Activated CD4-positive, alpha-beta T cell treated with anti-CD3 and anti-CD28 coated beads, Interleukin-2, Interleukin-4, amounts not matched to agents 100 ng/mL and 50 ng/mL, durations not matched to agents 16 hours and 8 hours (primary cell): ENCODE results near the gene KBTBD12.

Experiments used
- DNase-seq: peaks from one replicate; pipeline ENCODE4 v3.0.0-alpha.2; 2020; ENCODE audit warnings: low spot score

Gene KBTBD12

DNA sequence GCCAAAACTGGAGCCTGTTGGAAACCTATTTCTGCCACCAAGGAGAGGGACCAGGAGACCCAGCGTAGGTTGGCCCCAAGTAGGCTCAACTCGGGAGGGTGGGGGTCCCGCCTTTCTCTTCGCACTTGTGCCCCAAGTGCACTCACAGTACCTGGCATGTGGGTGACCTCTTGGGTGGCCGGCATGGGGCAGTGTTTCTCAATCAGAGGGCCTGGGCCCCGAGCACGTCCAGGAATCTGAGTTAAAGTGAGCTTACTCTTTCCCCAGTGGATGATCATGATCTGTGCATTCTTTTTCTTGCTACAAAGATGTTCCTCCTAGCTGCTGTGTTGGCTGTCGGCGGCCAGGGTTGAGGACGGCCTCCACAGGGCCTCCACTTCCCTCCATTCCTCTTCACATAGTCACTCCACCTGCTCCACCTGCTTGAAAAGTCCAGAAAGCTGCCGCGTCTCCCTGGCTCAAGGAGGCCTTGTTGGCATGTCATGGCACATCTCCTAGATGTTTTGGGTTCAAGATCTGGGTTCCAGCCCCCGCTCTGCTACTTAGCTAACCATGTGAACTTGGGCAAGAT lies 70.7 kb downstream of the KBTBD12 start:
- no peak for DNase-seq

DNA sequence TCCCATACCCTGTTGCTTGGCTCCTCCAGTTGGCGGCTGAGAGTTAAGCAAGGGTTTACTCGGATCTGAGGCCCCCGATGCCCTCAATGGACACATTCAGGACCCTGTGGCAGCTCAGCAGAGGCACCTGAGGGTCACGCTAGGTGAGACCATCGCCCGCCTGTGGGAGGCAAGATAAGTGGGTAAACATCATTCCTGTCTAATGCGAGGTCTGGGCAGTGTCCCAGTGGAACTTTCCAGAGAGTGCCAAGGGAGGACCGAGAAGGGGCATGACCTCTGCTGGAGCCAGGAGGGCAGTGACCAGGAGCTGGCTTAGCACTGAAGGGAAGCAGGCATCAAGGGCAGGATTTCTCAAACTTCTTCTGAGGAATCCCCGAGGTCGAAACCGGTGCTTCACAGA lies 71.8 kb downstream of the KBTBD12 start:
- DNase-seq, result no peak

DNA sequence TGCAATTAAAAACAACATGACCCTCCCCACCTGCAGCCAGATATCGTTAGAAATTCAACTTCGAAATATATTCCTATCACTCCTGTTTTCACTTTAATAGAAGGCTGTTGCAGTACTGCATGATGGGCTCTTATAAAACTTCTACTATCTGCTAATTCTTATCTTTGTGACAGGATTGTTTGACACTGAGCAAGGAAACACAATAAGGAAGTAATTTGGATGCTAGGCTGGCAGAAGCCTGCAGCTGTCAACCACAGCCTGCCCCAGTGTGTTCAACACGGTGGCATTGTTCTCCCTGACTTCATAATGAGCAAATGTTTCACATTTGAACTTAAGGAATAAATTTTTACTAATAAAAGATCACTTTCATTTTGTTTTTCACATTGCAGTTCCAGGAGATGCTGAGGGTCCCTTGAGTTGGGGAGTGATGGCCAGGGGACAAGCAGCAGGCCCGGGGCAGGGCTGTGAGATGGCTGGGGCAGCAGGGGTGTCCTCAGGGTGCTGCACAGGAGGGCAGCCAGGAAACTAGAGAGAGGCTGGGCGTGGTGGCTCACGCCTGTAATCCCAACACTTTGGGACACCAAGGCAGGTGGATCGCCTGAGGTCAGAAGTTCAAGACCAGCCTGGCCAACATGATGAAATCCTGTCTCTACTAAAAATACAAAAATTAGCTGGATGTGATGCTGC lies 72.4 kb downstream of the KBTBD12 start:
- DNase-seq, result no peak

DNA sequence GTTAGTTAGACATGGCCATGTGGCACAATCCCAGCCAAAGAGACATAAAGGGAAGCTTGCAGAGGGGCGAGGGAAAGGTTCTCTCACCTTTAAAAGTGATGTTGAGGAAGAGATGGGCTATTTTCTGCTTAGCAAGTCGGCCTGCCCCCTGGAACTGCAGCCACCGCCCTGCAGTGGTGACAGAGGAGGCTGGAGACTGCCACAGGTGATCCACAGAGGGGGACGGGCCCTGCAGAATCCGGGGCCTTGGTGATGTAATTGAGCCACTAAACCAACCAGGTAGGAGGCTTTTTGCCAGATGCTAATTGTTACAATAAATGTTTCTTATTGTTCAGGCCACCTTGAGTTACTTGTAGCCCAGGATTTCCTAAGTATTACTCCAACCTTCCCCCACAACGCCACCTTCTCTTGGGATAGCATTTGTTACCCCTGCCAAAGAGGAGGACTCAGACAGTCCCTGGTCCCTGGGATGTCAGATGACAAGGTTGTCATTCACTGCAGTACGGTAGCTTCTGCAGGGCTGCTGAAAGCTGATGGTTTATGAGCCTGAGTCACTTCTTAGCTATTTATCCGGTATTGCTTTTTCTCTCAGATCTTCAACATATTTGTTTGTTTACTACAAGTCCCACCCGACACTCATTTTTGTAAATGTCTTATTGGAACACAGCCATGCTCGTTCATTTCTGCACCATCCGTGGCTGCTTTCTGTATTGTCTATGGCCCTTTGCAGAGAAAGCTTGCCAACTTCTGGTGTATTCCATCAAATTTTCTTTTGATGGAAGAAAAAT lies 73.9 kb downstream of the KBTBD12 start:
- DNase-seq, result no peak

DNA sequence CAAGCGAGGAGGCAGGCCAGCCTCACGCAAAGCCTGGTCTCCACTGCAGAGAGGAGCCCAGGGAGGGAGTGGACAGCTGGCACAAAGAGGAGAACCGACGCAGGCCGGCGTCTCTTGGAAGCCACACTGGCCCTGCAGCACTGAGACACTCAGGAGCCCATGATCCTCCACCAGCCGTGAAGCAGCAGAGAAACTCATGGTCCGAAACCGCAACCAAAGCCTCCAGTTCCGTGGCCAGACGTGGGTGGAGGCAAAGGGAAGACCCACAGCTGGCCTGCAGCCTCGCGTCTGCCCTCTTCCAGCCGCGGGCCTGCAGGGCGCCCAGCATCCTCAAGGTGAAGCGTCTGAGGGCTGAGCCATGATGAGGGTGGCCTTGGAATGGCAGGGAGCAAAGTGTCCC lies 75.0 kb downstream of the KBTBD12 start:
- DNase-seq, result no peak

DNA sequence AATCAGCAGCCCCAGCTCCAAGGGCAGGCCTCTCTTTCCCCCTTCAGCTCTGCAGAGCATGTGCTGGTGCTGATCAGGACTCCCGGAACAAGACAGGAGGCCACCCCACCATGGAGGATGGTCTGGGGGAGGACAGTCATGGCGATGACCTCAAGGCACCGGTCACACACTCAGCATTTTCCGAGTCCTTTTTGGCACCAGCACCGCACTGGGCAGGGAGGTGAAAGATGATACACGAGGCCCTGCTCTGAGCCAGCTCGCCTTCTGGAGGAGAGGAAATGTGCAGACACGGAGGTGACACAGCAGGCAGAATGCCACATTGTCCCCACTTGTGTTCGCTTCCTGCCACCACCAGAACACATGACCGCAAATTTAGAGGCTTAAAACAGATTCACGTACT lies 75.4 kb downstream of the KBTBD12 start:
- DNase-seq, result no peak

DNA sequence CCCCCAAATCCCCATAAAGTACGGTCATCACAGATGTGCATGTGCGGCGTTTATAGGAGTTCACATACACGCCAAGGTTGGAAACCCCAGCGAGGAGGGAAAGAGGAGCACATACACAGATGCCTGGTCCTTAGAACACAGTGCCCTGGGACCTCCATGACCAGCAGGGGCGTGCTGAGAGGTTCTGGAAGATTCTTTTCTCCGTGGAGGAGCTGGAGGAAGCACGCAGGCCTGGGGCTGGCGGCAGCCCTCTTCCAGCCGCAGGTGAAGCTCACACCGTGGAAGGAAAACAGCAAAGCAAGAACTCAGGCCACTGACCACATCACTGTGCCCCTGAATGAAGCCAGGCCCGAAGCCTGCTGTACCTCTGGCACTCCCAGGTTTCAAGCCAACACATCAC lies 76.2 kb downstream of the KBTBD12 start:
- DNase-seq, result no peak

DNA sequence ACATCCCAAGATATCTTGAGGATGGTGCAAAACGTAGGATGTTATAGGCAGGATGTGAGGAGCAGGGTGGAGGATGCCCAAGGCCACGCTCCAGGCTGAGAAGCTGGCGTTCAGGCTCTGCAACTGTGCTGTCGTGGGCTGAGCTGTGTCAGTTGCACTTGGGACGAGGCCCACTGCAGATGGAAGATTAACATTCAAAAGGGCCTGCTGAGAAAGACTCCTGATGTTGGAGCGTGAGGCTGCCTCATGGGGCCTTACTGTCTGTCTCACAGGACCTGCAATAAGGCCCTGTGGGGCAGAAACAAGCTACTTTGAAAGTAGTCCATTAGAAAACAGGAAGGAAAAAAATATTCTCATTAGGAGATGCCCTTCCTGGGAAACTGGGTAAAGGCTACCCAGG lies 76.6 kb downstream of the KBTBD12 start:
- DNase-seq, result no peak

DNA sequence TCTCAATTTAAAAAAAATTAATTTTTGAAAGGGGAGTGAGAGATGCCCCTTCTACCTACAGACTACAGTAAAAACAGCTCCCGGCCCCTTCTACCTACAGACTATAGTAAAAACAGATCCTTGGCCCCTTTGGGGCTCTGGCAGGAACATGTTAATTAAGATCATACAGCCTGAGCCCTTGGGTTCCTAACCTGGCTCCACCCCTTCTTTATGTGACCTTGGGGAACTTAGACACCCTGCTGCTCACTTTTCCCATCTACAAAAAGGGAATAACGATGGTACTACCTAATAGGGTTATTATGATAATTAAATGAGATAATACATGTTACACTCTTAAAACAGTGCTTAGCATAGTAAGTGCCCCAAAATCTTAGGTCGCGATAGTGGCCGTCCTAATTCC lies 77.1 kb downstream of the KBTBD12 start:
- no peak for DNase-seq

DNA sequence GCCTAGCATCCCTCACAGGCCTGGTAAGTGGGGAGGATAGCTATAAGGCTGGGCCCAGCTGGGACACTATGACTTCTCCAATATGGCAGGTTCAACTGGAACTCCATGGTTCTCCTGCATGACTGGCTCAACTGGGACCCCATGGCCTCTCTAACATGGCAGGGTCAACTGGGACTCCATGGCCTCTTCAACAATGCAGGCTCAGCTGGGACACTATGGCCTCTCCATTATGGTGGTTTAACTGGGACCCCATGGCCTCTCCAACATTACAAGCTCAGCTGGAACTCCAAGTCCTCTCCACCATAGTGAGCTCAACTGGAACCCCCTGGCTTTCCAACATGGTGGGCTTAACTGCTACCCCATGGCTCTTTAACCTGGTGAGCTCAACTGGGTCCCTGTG lies 79.0 kb downstream of the KBTBD12 start:
- DNase-seq, result no peak

DNA sequence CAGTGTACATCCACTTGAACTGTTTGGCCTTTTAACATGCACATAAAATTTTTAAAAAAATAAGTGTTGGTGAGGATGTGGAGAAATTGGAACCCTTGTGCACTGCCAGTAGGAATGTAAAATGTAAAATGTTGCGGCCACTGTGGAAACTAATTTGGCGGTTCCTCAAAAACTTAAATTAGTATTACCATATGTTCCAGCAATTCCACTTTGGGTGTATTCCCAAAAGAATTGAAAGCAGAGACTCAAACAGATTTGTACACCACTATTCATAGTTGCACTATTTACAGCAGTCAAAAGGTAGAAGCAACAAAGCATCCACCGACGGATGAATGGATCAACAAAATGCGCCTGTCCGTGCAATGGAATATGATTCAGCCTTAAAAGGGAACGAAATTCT lies 82.0 kb downstream of the KBTBD12 start:
- DNase-seq, result no peak

DNA sequence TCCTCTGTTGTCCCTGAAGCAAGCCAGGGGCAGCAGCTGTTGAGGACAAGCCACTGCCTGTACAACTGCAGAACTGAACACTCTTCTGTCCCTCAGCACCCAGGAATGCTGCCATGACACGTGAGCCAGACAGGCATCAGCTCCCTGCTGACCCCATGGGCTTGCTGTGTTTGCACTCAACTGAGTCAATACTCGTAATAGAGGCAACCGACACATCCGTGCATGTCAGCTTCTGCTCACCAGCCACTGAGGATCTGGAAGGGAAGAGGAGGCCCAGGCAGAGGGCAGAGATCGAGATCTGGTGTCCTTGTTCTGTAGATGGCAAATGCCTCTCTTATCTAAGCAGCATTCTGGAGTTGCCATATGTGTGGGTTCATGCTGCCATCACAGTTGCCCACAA lies 82.9 kb downstream of the KBTBD12 start:
- DNase-seq, result no peak

DNA sequence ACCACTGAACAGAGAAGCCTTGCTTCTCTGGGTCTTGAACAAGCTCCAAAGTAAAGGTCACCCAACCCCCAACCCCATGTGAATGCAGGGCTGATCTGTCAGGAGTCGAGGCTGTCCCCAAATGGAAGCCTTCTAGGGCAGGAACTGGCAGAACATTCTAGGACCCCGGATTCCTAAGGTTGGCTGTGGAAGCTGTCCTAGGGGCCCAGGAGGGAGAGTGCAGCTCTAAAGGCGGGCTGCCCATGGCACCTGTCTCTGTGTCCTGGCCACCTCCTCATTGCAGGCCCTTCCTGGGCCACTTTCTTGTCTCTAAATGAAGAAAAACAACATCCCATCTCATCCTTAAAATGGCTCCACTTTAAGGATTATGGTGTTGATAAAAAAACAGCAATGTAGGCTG lies 83.6 kb downstream of the KBTBD12 start:
- DNase-seq, result no peak

DNA sequence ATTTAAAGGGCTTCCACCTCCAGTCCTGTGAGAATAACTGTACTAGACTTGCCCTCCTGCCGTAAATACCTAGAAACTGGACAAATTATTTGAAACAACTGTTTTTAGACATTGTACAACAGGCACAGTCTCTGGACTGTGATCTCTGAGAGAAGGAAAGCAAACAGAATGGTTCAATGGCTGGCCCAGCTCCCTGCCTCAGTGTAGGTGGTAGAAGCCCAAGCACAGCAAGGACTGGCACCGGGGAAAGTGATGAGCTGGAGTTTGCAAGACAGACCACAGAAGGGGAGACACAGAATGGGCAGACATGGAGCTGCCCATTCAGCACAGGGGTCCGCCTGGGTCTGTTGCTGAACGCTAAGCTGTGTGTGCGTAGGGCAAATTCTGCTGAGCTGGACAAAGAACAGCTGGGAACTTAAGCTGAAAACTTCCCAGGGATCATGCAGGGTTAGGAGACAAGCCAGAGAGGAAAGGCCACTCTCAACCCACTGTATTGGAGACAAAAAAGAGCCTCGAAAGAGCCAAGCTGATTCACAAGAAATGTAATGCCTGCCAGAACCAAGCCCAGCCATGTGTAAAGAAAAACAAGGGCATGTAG lies 84.6 kb downstream of the KBTBD12 start:
- no peak for DNase-seq

DNA sequence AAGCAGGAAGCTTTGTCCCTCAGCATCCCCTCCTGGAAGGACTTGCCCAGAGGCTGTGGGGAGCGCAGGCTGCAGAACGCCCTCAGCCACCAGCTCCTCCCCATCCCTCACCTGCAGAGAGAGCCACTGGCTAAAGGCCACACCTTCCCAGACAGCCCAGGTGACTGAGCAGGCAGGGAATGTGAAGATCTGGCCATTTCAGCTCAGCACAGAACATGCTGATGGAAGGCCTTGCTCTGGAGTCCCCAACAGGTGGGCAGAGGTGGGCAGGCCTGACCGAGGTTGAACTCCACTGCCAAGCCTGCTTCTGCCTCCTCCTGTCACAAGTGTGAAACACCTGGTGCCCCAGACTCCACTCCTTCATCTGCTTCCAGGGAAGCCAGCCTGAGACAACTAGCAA lies 86.5 kb downstream of the KBTBD12 start:
- no peak for DNase-seq

DNA sequence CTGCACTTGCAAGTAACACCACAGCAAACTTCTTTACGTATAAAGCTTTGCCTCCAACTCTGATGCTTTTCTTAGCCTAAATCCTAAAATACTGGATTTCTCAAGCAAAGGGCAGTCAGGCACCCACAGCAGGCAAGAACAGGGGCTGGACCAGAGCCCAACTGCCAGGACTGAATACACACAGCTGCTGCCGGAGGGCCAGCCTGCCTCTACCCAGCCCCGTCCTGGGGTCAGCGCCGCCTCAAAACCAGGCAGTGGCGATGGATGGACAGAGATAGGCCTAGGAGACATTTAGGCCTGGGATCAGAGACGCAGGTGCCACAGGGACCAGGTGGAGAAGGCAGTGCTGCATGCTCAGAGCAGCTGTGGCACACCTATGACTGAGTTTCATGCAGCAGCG lies 89.6 kb downstream of the KBTBD12 start:
- no peak for DNase-seq

DNA sequence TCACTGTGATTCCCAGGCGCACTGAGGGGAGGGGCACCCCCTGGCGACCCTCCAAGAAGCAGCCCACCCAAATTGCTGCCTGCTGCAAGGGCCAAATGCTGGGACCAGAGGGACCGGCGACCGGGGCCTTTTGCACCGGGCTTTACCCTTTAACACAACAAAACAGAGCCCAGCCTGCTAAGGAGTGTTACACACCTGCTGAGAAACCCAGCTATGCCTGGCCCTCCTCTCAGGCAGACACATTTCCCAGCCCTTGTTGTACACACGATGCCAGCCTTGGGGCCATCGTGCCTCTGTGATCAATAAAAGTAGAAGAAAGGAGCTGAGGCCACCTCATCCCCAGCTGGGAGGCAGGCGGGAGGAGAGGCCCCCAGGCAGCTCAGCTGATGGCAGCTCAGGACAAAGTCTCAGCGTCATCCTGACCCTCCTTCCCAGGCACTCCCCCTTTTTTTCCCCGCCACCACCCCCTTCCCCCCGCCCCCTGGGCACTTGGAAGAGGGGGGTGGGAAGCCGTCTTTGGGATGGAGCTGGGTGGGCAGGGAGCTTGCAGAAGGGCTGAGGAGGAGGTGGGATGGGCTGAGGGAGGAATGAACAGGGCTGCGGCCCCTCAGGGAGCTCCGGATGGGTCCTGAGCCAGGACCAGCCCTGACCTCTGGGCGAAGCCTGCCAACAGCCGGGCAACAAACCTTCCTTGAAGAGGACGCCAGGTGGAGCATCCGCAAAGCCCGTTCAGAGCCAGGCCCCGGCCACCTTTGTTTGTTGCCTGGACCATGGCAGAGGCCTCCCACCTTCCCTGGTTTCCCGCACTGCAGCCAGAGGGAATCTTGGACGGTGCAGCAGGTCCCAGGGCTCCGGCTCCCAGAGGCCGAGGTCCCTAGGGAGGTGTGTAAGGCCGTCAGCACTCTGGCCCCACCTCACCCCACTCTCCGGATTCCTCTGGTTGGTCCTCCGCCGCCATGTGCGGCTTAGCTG lies 91.3 kb downstream of the KBTBD12 start:
- DNase-seq, result no peak

DNA sequence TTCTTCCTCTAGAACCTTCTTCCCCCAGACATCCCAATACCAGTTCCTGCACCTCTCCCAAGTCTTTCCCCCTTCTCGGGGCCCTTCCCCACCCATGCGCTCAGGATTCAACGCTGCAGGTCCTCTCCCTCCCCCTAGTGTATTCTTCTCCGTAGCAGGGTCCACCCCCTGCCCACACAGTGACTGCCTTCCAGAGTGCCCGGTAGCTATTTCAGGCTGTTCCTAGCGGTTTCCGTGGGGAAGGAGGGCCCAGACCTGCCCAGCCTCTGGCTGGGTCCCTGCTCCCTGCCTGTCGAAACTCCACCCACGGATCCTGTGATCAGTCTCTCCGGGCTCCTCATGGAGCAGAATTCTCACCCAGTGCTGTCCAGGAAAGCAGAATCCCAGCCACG lies 92.0 kb downstream of the KBTBD12 start:
- no peak for DNase-seq

DNA sequence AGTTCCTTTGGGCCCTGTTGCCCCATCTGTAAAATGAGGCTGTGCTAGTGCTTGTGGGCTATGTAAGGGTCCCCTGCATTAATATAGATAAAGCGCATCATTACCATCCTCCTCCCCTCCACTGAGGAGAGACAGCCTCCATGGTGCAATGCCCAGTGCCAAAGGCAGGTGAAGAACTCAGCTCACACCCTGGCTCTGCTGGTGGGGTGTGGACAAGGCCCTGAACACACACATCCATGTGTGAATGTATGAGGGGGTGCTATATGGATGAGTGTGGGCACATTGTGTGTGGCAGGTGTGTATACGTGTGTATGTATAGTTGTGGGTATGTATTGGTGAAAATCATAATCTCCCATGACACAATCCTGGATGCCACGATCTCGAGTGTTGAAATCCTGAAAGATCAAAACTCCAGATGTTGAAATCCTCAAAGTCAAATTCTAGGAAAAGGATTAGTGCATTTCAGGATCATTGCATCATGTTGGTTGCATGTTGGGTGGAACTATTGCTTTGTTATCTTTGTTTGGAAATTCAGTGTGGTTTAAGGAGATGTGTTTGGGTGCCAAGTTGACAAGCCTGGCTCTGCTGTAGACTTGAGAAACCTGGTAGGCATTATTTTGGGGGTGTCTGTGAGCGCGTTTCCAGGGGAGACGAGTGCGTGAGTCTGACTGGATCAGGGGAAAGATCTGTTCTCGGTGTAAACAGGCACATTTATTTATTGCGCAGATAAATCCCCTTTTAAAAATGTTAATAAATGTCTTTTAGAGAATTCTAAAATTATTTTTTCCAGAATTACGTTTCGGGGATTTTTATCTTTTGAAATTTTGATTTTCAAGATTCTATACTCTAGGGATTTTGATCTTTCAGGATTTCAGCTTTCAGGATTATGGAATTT lies 95.2 kb downstream of the KBTBD12 start:
- DNase-seq, result no peak

DNA sequence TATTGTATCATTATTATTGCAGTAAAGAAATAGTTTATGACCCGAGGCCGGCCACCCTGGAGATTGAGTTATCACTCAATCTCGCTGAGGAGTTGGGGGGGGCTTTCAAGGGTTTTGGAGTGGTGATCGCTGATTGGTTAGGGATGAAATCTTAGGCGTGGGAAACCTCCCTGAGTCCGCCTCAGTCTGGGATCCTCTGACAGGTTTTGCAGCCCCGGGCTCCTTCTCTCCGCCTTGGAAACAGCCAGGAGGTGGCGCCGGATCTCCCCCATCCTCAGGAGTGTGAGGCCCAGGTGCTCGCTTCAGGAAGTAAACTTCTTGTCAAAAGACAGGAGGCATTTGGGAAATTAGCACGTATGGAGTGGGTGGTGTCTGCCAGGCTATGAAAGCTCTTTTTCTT lies 96.1 kb downstream of the KBTBD12 start:
- DNase-seq, result no peak

DNA sequence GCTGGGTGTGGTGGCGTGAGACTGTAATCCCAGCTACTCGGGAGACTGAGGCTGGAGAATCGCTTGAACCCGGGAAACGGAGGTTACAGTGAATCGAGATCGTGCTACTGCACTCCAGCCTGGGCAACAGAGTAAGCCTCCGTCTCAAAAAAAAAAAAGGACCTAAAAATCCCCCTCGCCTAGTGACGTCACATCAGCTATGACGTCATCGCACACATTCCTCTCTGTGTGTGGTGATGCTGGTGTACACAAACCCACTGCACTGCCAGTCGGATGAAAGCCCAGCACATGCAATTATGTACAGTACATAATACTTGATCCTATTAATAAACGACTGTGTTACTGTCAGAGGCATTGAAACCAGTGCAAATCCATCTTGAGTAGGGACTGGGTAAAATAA lies 97.0 kb downstream of the KBTBD12 start:
- no peak for DNase-seq
